Neural progenitor cell (in vitro differentiated cells): ENCODE measurements around the gene PEBP1. TPM values are rescaled to one million over a fixed set of nuclear protein-coding genes. Genes with fewer than 3 reads are reported as not detected.
A peak's percentile ranks its signal among the peaks of the same experiment; 100 is the strongest.

Experiments used
- DNase-seq: peaks from one replicate; pipeline ENCODE4 v3.0.0-alpha.2; 2016; ENCODE audit warnings: low spot score
- H2AFZ ChIP-seq: fragments of 200-600 bp; sonication (generic); replicated peaks from 2 replicates; pipeline ENCODE4 v1.6.1; 2016; ENCODE audit warnings: antibody characterized with exemption
- H3F3A ChIP-seq: fragments of 200-600 bp; sonication (generic); 2 replicates; pipeline ENCODE4 v1.6.1; 2016; ENCODE audit warnings: antibody characterized with exemption, low read depth
- H3K27ac ChIP-seq: fragments of 200-600 bp; sonication (generic); 2 replicates; pipeline ENCODE4 v1.5.1; 2016; ENCODE audit warnings: mild to moderate bottlenecking
- H3K27me3 ChIP-seq: fragments of 200-600 bp; sonication (generic); 2 replicates; pipeline ENCODE4 v1.6.1; 2016; ENCODE audit warnings: mild to moderate bottlenecking, moderate library complexity
- H3K36me3 ChIP-seq: fragments of 200-600 bp; sonication (generic); 2 replicates; pipeline ENCODE4 v1.5.1; 2016
- H3K4me1 ChIP-seq: fragments of 200-600 bp; sonication (generic); 2 replicates; pipeline ENCODE4 v1.6.1; 2016; ENCODE audit warnings: mixed run types
- H3K4me2 ChIP-seq: fragments of 200-600 bp; sonication (generic); 2 replicates; pipeline ENCODE4 v1.6.1; 2016
- H3K4me3 ChIP-seq: fragments of 200-600 bp; sonication (generic); 2 replicates; pipeline ENCODE4 v1.5.1; 2016
- H3K79me2 ChIP-seq: fragments of 200-600 bp; sonication (generic); 2 replicates; pipeline ENCODE4 v1.6.1; 2016; ENCODE audit warnings: low read depth
- H3K9ac ChIP-seq: fragments of 200-600 bp; sonication (generic); 2 replicates; pipeline ENCODE4 v1.6.1; 2016
- H3K9me3 ChIP-seq: fragments of 200-600 bp; sonication (generic); 2 replicates; pipeline ENCODE4 v1.5.1; 2016; ENCODE audit warnings: low read depth
- H4K20me1 ChIP-seq: fragments of 200-600 bp; sonication (generic); 2 replicates; pipeline ENCODE4 v1.6.1; 2016; ENCODE audit warnings: low read depth
- H3K27ac Mint-ChIP-seq: 3 replicates; pipeline ENCODE4 v1.8.0; 2021; ENCODE audit warnings: mixed read lengths
- H3K27me3 Mint-ChIP-seq: 2 replicates; pipeline ENCODE4 v1.8.0; 2022; ENCODE audit warnings: low read depth, mild to moderate bottlenecking, inconsistent platforms, moderate library complexity, mixed read lengths; ENCODE audit not compliant: insufficient read depth
- H3K36me3 Mint-ChIP-seq: 3 replicates; pipeline ENCODE4 v1.8.0; 2021; ENCODE audit warnings: mixed read lengths
- H3K4me1 Mint-ChIP-seq: 3 replicates; pipeline ENCODE4 v1.8.0; 2021; ENCODE audit warnings: mixed read lengths
- H3K4me3 Mint-ChIP-seq: 3 replicates; pipeline ENCODE4 v1.8.0; 2021; ENCODE audit warnings: mild to moderate bottlenecking, moderate library complexity, mixed read lengths
- H3K9me3 Mint-ChIP-seq: 3 replicates; pipeline ENCODE4 v1.8.0; 2020; ENCODE audit warnings: mixed read lengths
- CTCF ChIP-seq: fragments of 200-600 bp; sonication (generic); IDR thresholded peaks from 2 replicates; pipeline ENCODE4 v1.5.1; 2017; ENCODE audit warnings: antibody characterized with exemption, mild to moderate bottlenecking
- EZH2 ChIP-seq: fragments of 200-600 bp; sonication (generic); IDR thresholded peaks from 2 replicates; pipeline ENCODE4 v1.6.1; 2017; ENCODE audit warnings: antibody characterized with exemption, mild to moderate bottlenecking, moderate library complexity
- EZH2phosphoT487 ChIP-seq: fragments of 200-600 bp; sonication (generic); IDR thresholded peaks from 2 replicates; pipeline ENCODE4 v1.6.1; 2017; ENCODE audit warnings: antibody characterized with exemption
- total RNA-seq: library from RNA; depleted of rRNA; stranded (reverse); fragments of >200 nt; gene quantifications from 2 replicates; pipeline ENCODE4 v1.2.3, GENCODE V29; 2015; ENCODE audit warnings: low replicate concordance

PEBP1 gene
- total RNA-seq, 1 donor from 2014 or later = 266 TPM

GRCh38 chr12:118187751-118188435 lies 52.0 kb downstream of the PEBP1 start:
- Histone ChIP-seq H3F3A (peaks cover 13% of the 10 kb centered on the region), H3K4me3 (no peak overlapping the region), H2AFZ (no peak overlapping the region), H3K27me3 (no peaks in the 10 kb centered on the region), H3K4me1 (peaks cover 17% of the 10 kb centered on the region), H3K27ac (no peak overlapping the region), H4K20me1 (no peaks in the 10 kb centered on the region), H3K4me2 (no peak overlapping the region), H3K9me3 (no peaks in the 10 kb centered on the region), H3K36me3 (no peaks in the 10 kb centered on the region), H3K9ac (no peak overlapping the region), H3K79me2 (no peaks in the 10 kb centered on the region)
- Mint-ChIP-seq H3K4me3 (peak overlapping the region; percentile 62), H3K27ac (peak overlapping the region; percentile 72), H3K9me3 (no peaks in the 10 kb centered on the region), H3K4me1 (peaks cover 33% of the 10 kb centered on the region), H3K36me3 (no peaks in the 10 kb centered on the region), H3K27me3 (no peaks in the 10 kb centered on the region)
- TF ChIP-seq CTCF (no peak), EZH2 (no peak), EZH2phosphoT487 (no peak)
- no peak for DNase-seq

GRCh38 chr12:118188690-118189371 lies 52.9 kb downstream of the PEBP1 start:
- Histone ChIP-seq H3K36me3 (no peaks in the 10 kb centered on the region), H3K9me3 (no peaks in the 10 kb centered on the region), H3K4me1 (peaks cover 17% of the 10 kb centered on the region), H3K4me3 (no peak overlapping the region), H2AFZ (no peak overlapping the region), H4K20me1 (no peaks in the 10 kb centered on the region), H3K27ac (no peak overlapping the region), H3K27me3 (no peaks in the 10 kb centered on the region), H3K9ac (no peak overlapping the region), H3K4me2 (peak overlapping the region; percentile 62), H3K79me2 (no peaks in the 10 kb centered on the region), H3F3A (peaks cover 13% of the 10 kb centered on the region)
- Mint-ChIP-seq H3K9me3 (no peaks in the 10 kb centered on the region), H3K4me1 (peaks cover 33% of the 10 kb centered on the region), H3K4me3 (peak overlapping the region; percentile 85), H3K27me3 (no peaks in the 10 kb centered on the region), H3K36me3 (no peaks in the 10 kb centered on the region), H3K27ac (peak overlapping the region; percentile 81)
- no peak for TF ChIP-seq EZH2
- TF ChIP-seq CTCF = no peak
- TF ChIP-seq EZH2phosphoT487 = no peak
- DNase-seq = no peak

GRCh38 chr12:118189741-118190191 lies 53.8 kb downstream of the PEBP1 start:
- Histone ChIP-seq H3K27ac (peak overlapping the region; percentile 10), H3K36me3 (no peaks in the 10 kb centered on the region), H3K79me2 (no peaks in the 10 kb centered on the region), H3K9ac (no peak overlapping the region), H3K4me1 (peaks cover 17% of the 10 kb centered on the region), H3K4me2 (peak overlapping the region; percentile 62), H3F3A (peaks cover 13% of the 10 kb centered on the region), H4K20me1 (no peaks in the 10 kb centered on the region), H3K4me3 (no peak overlapping the region), H2AFZ (peak overlapping the region; percentile 96), H3K9me3 (no peaks in the 10 kb centered on the region), H3K27me3 (no peaks in the 10 kb centered on the region)
- TF ChIP-seq EZH2phosphoT487 (no peak), CTCF (no peak), EZH2 (no peak)
- H3K36me3 Mint-ChIP-seq = no peaks in the 10 kb centered on the region
- no peaks in the 10 kb centered on the region for H3K9me3 Mint-ChIP-seq
- peak overlapping the region; percentile 99 for H3K27ac Mint-ChIP-seq
- peak overlapping the region; percentile 85 for H3K4me3 Mint-ChIP-seq
- H3K4me1 Mint-ChIP-seq = peaks cover 33% of the 10 kb centered on the region
- DNase-seq = peak; percentile 59
- H3K27me3 Mint-ChIP-seq = no peaks in the 10 kb centered on the region
